PFSK-1 (cell line): Measurements from ENCODE around the gene KRT86.

Experiments used
- FOXP2 ChIP-seq: optimal IDR thresholded peaks from 2 replicates; pipeline ENCODE3; 2011; ENCODE audit warnings: borderline replicate concordance, control low read depth, inconsistent platforms; ENCODE audit not compliant: insufficient read depth; ENCODE audit errors: extremely low read length, extremely low read depth
- POLR2AphosphoS5 ChIP-seq: IDR thresholded peaks from 2 replicates; pipeline ENCODE4 v1.6.1; 2012; ENCODE audit warnings: low read depth, mild to moderate bottlenecking, control low read depth, low read length, moderate library complexity
- REST ChIP-seq, 2 experiments: IDR thresholded peaks; 2 replicates each; pipeline versions ENCODE4 v1.6.1 to v1.8.0; 2011 to 2012; ENCODE audit warnings: low read depth in 2 of 2, low read length in 2 of 2, control low read depth in 1 of 2, inconsistent platforms in 1 of 2, mild to moderate bottlenecking in 1 of 2, moderate library complexity in 1 of 2; ENCODE audit not compliant: insufficient read depth in 1 of 2
- SIN3A ChIP-seq: IDR thresholded peaks from 2 replicates; pipeline ENCODE4 v1.6.1; 2012; ENCODE audit warnings: mild to moderate bottlenecking, low read length, moderate library complexity, borderline replicate concordance; ENCODE audit not compliant: insufficient read depth
- TAF1 ChIP-seq: IDR thresholded peaks from 2 replicates; pipeline ENCODE4 v1.6.1; 2012; ENCODE audit warnings: low read length, control low read depth, borderline replicate concordance; ENCODE audit not compliant: insufficient read depth

The KRT86 gene

GRCh38 chr12:52342781-52343490, 68.5 kb downstream of the KRT86 start:
- no peak for TF ChIP-seq POLR2AphosphoS5
- no peak for TF ChIP-seq SIN3A
- no peak for TF ChIP-seq FOXP2
- TF ChIP-seq TAF1: no peak
- TF ChIP-seq REST (IDR thresholded peaks at IDR 0.05; ENCODE audit: insufficient read depth in 1 of 2, low read depth in 2 of 2, low read length in 2 of 2): no peak

- TF ChIP-seq FOXP2 (no peak), POLR2AphosphoS5 (no peak), TAF1 (no peak), SIN3A (no peak), REST (IDR thresholded peaks at IDR 0.05; ENCODE audit: insufficient read depth in 1 of 2, low read depth in 2 of 2, low read length in 2 of 2) (no peak)
Observed at GRCh38 chr12:52343550-52343949, 69.1 kb downstream of the KRT86 start.

- TF ChIP-seq REST (IDR thresholded peaks at IDR 0.05; ENCODE audit: insufficient read depth in 1 of 2, low read depth in 2 of 2, low read length in 2 of 2) (no peak), TAF1 (no peak), FOXP2 (no peak), POLR2AphosphoS5 (no peak), SIN3A (no peak)
Observed at GRCh38 chr12:52344111-52344510, 69.7 kb downstream of the KRT86 start.

- TF ChIP-seq POLR2AphosphoS5: no peak
- no peak for TF ChIP-seq SIN3A
- no peak for TF ChIP-seq FOXP2
- no peak for TF ChIP-seq TAF1
- no peak for TF ChIP-seq REST (IDR thresholded peaks at IDR 0.05; ENCODE audit: insufficient read depth in 1 of 2, low read depth in 2 of 2, low read length in 2 of 2)
Observed at GRCh38 chr12:52346593-52346992, 72.1 kb downstream of the KRT86 start.

- no peak for TF ChIP-seq POLR2AphosphoS5
- TF ChIP-seq REST (IDR thresholded peaks at IDR 0.05; ENCODE audit: insufficient read depth in 1 of 2, low read depth in 2 of 2, low read length in 2 of 2): no peak
- TF ChIP-seq TAF1: no peak
- TF ChIP-seq FOXP2: no peak
- TF ChIP-seq SIN3A: no peak
Observed at GRCh38 chr12:52347016-52347415, 72.6 kb downstream of the KRT86 start.
